NB4 (cell line): ENCODE results near the gene PRSS57.

Experiments used
- CTCF ChIP-seq: IDR thresholded peaks from one replicate; pipeline ENCODE4 v1.5.1; 2012; ENCODE audit warnings: low read depth, low read length
- POLR2A ChIP-seq: IDR thresholded peaks from 2 replicates; pipeline ENCODE4 v1.6.1; 2011; ENCODE audit warnings: mild to moderate bottlenecking; ENCODE audit not compliant: insufficient read length; ENCODE audit errors: extremely low read depth

- no peak for TF ChIP-seq CTCF
- no peak for TF ChIP-seq POLR2A
These were observed 24.5 kb upstream of the PRSS57 start for GRCh38 chr19:719636-720344.
